ENCODE measurements around the gene MTHFS.

GRCh38 chr15:79897380-79897678 is 515 bp upstream of the MTHFS start:
- no peak for TF ChIP-seq CTCF (IDR thresholded peaks at IDR 0.05)
- no peak for TF ChIP-seq POLR2A (IDR thresholded peaks at IDR 0.05)
